ENCODE results near the gene CDCA5.

CDCA5 gene

GRCh38 chr11:65040847-65041622 is 42.8 kb downstream of the CDCA5 start, which contains the start of gene SAC3D1:
Gene SAC3D1 (plus strand): TSS chr11:65041210. CDS start chr11:65041293, 83 bp downstream.
- DNase-seq: peak; percentile 91

- DNase-seq: no peak
These were observed 43.4 kb downstream of the CDCA5 start for GRCh38 chr11:65040520-65040846.

GRCh38 chr11:65036931-65037330 is 46.9 kb downstream of the CDCA5 start:
- DNase-seq: no peak

GRCh38 chr11:65035579-65035978 is 48.3 kb downstream of the CDCA5 start:
- DNase-seq: no peak

- DNase-seq: no peak
These were observed 49.4 kb downstream of the CDCA5 start for GRCh38 chr11:65034423-65034822.

GRCh38 chr11:65032216-65032615 is 51.6 kb downstream of the CDCA5 start:
- DNase-seq: no peak

All from NCI-H1694 treated with DMSO at 0.1 percent for 48 hours (cell line).